OCI-LY1 (cell line): ENCODE measurements around the gene TCP11.

Source experiments
- H2AFZ ChIP-seq: fragments of 200-600 bp; sonication (generic), shearing (Covaris generic); 2 replicates; pipeline ENCODE4 v1.6.0; 2014; ENCODE audit warnings: antibody characterized with exemption, mild to moderate bottlenecking, low read length
- H3F3A ChIP-seq: fragments of 200-600 bp; sonication (generic), shearing (Covaris generic); 2 replicates; pipeline ENCODE4 v1.6.0; 2014; ENCODE audit warnings: mild to moderate bottlenecking, antibody characterized with exemption, low read length, moderate library complexity; ENCODE audit not compliant: insufficient read depth
- H3K27ac ChIP-seq: fragments of 200-600 bp; sonication (generic); 2 replicates; pipeline ENCODE4 v1.5.1; 2014; ENCODE audit warnings: low read length, mixed run types, mild to moderate bottlenecking, low read depth; ENCODE audit not compliant: poor library complexity, severe bottlenecking
- H3K27me3 ChIP-seq: fragments of 200-600 bp; sonication (generic); 2 replicates; pipeline ENCODE4 v1.6.0; 2014; ENCODE audit warnings: antibody characterized with exemption, mild to moderate bottlenecking, low read length, moderate library complexity; ENCODE audit not compliant: insufficient read depth
- H3K36me3 ChIP-seq: fragments of 200-600 bp; sonication (generic); 2 replicates; pipeline ENCODE4 v1.6.1; 2014; ENCODE audit warnings: mild to moderate bottlenecking, antibody characterized with exemption, low read length, moderate library complexity, mixed read lengths; ENCODE audit not compliant: insufficient read depth
- H3K4me1 ChIP-seq: fragments of 200-600 bp; sonication (generic); 2 replicates; pipeline ENCODE4 v1.5.1; 2014; ENCODE audit warnings: mild to moderate bottlenecking, low read length, moderate library complexity; ENCODE audit not compliant: insufficient read depth, severe bottlenecking
- H3K4me2 ChIP-seq: fragments of 200-600 bp; sonication (generic), shearing (Covaris generic); 2 replicates; pipeline ENCODE4 v1.6.1; 2014; ENCODE audit warnings: low read length
- H3K4me3 ChIP-seq: fragments of 200-600 bp; sonication (generic); 2 replicates; pipeline ENCODE4 v1.5.1; 2014; ENCODE audit warnings: low read length, low read depth, mild to moderate bottlenecking, mixed read lengths; ENCODE audit not compliant: poor library complexity, severe bottlenecking
- H3K79me2 ChIP-seq: fragments of 200-600 bp; shearing (Covaris generic); 2 replicates; pipeline ENCODE4 v1.6.1; 2016; ENCODE audit warnings: mixed run types, low read length, mixed read lengths; ENCODE audit not compliant: insufficient read depth
- H3K9ac ChIP-seq: fragments of 200-600 bp; sonication (generic), shearing (Covaris generic); 2 replicates; pipeline ENCODE4 v1.6.1; 2014; ENCODE audit warnings: mild to moderate bottlenecking, low read length, mixed read lengths
- H3K9me2 ChIP-seq: fragments of 200-600 bp; sonication (generic), shearing (Covaris generic); 2 replicates; pipeline ENCODE4 v1.6.1; 2014; ENCODE audit warnings: low read depth, mild to moderate bottlenecking, low read length, mixed read lengths
- H3K9me3 ChIP-seq: fragments of 200-600 bp; shearing (Covaris generic); 2 replicates; pipeline ENCODE4 v1.6.1; 2014; ENCODE audit warnings: low read length, mixed read lengths
- H4K20me1 ChIP-seq: fragments of 200-600 bp; sonication (generic), shearing (Covaris generic); 2 replicates; pipeline ENCODE4 v1.6.0; 2016; ENCODE audit warnings: mild to moderate bottlenecking, low read length; ENCODE audit not compliant: insufficient read depth
- EZH2 ChIP-seq: fragments of 200-600 bp; sonication (generic), shearing (Covaris generic); IDR thresholded peaks from 2 replicates; pipeline ENCODE4 v1.8.0; 2017; ENCODE audit warnings: borderline replicate concordance, mixed run types, mild to moderate bottlenecking, antibody characterized with exemption, low read length, moderate library complexity, mixed read lengths
- TF ChIP-seq, protein P1 (sequence below): fragments of 200-600 bp; sonication (generic), shearing (Covaris generic); IDR thresholded peaks from 2 replicates; pipeline ENCODE4 v1.5.1; 2017; ENCODE audit warnings: mild to moderate bottlenecking, antibody characterized with exemption, low read length, moderate library complexity, mixed read lengths

The TCP11 gene

GRCh38 chr6:35086636-35087360 is 54.3 kb downstream of the TCP11 start:
- TF ChIP-seq EZH2 = no peak
- TF ChIP-seq, protein P1, sequence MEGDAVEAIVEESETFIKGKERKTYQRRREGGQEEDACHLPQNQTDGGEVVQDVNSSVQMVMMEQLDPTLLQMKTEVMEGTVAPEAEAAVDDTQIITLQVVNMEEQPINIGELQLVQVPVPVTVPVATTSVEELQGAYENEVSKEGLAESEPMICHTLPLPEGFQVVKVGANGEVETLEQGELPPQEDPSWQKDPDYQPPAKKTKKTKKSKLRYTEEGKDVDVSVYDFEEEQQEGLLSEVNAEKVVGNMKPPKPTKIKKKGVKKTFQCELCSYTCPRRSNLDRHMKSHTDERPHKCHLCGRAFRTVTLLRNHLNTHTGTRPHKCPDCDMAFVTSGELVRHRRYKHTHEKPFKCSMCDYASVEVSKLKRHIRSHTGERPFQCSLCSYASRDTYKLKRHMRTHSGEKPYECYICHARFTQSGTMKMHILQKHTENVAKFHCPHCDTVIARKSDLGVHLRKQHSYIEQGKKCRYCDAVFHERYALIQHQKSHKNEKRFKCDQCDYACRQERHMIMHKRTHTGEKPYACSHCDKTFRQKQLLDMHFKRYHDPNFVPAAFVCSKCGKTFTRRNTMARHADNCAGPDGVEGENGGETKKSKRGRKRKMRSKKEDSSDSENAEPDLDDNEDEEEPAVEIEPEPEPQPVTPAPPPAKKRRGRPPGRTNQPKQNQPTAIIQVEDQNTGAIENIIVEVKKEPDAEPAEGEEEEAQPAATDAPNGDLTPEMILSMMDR = no peak
- no peaks in the 10 kb centered on the region for H3K36me3 ChIP-seq
- no peak overlapping the region for H3K9ac ChIP-seq

DNA sequence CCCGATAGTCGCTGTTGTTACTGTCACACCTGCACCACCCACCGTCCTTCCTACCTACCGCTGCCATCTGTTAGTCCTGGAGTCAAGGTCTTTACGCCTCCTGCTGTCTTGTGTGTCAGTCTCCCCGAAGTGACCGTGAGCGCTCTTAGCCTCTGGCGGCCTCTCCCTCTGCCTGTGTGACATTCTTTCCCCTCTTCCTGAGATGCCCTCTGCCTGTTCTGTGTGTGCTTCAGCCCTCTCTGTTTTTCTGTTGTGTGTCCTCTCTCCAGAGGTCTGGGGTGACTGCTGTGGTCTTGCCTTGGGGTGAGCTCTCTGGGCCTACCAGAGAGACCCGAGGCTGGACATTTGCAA is 54.9 kb downstream of the TCP11 start:
- Histone ChIP-seq H3K9ac (no peak overlapping the region), H3K36me3 (no peaks in the 10 kb centered on the region)

More at GRCh38 chr6:35086636-35087360, 54.3 kb downstream of the TCP11 start:
- Histone ChIP-seq H3K4me3 (no peak overlapping the region), H3K9me3 (no peaks in the 10 kb centered on the region), H3K4me1 (no peaks in the 10 kb centered on the region), H3F3A (no peaks in the 10 kb centered on the region), H4K20me1 (no peaks in the 10 kb centered on the region), H3K27me3 (no peaks in the 10 kb centered on the region), H3K4me2 (no peak overlapping the region), H2AFZ (no peak overlapping the region), H3K27ac (no peak overlapping the region), H3K79me2 (no peaks in the 10 kb centered on the region), H3K9me2 (no peaks in the 10 kb centered on the region)

GRCh38 chr6:35085359-35086281 is 55.5 kb downstream of the TCP11 start:
- H3K36me3 ChIP-seq = no peaks in the 10 kb centered on the region
- H3K4me1 ChIP-seq = no peaks in the 10 kb centered on the region
- no peaks in the 10 kb centered on the region for H3K79me2 ChIP-seq
- H3K9ac ChIP-seq = no peak overlapping the region
- no peaks in the 10 kb centered on the region for H3K9me2 ChIP-seq
- no peaks in the 10 kb centered on the region for H3K27me3 ChIP-seq
- H3K9me3 ChIP-seq = no peaks in the 10 kb centered on the region
- no peak overlapping the region for H3K27ac ChIP-seq
- H4K20me1 ChIP-seq = no peaks in the 10 kb centered on the region
- no peak overlapping the region for H3K4me3 ChIP-seq
- no peaks in the 10 kb centered on the region for H3F3A ChIP-seq
- no peak overlapping the region for H3K4me2 ChIP-seq
- H2AFZ ChIP-seq = no peak overlapping the region
- TF ChIP-seq, protein P1 = no peak
- TF ChIP-seq EZH2 = no peak

More for the DNA sequence above, 54.9 kb downstream of the TCP11 start:
- Histone ChIP-seq H3K9me3 (no peaks in the 10 kb centered on the region), H2AFZ (no peak overlapping the region), H3K9me2 (no peaks in the 10 kb centered on the region), H3K79me2 (no peaks in the 10 kb centered on the region), H3K27ac (no peak overlapping the region), H3K27me3 (no peaks in the 10 kb centered on the region), H3K4me2 (no peak overlapping the region), H4K20me1 (no peaks in the 10 kb centered on the region), H3K4me1 (no peaks in the 10 kb centered on the region), H3K4me3 (no peak overlapping the region), H3F3A (no peaks in the 10 kb centered on the region)
- TF ChIP-seq, protein P1 = no peak
- no peak for TF ChIP-seq EZH2
